ENCODE data around the gene RUNDC1.
"Not testable (repeated sequence)": the region's sequence is repeated elsewhere in the genome, so short reads cannot be mapped to it uniquely, and the experiment has no call there.

RUNDC1 gene

DNA sequence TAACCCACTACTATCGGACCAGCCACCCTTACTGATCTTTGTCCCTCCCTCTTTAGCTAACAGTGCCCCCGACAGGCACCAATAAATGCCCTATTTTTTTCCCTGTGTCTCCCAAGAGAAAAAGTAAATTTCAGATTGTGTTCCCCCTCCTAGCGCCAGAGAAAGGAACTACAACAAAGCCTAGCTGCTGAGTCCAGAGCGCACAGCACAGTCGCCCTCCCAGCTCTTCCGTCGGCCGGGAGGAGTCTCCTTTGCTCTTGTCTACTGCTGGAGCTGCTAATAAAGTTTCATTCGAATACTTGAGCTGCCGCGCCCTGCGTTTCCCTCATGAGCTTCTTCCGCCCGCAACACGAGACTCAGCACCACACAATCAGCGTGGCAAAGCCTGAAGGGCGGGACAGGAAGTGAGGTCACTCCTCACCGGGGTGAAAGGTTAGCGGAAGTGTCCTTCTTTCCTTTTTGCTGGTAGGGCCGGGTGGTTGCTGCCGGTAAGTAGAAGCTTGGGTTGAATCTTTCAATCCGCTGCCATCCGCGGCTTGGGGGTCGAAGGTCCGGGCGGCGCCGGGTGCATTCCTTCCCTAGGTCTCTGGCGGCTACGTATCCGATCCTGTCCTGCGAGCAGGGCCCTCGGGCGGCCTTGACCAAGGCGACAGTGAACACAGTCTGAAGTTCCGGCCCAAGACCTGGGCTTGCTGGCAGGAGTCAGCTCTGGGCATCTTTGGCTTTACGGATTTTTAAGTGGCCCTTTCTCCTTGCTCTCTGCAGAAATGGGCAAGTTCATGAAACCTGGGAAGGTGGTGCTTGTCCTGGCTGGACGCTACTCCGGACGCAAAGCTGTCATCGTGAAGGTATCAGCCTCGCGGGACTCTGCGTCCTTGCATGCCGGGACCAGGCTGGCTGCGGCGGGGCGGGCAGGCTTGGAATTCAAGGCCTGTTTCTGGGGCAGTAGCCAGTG, 17.9 kb downstream of the RUNDC1 start, which contains the start of gene RPL27:
Gene RPL27 (plus strand): TSS at position 436 of the 955 bp plus-strand sequence. CDS start 332 bp downstream, at position 768.
- peak; percentile 100 for DNase-seq (ENCODE audit: low read depth, low spot score)
- peak within 1 kb of the TSS; percentile 100 for H3K9ac ChIP-seq (ENCODE audit: insufficient read length)
- H3K36me3 ChIP-seq (ENCODE audit: insufficient read depth, low read length): peaks cover 48% of the 10 kb centered on the region
- TF ChIP-seq EZH2 (IDR thresholded peaks at IDR 0.05) (no peak), POLR2AphosphoS5 (IDR thresholded peaks at IDR 0.05; ENCODE audit: borderline replicate concordance, low read depth, low read length) (peak; percentile 96)
- peak within 1 kb of the TSS; percentile 96 for H3K27ac ChIP-seq
- no peaks in the 10 kb centered on the region for H3K9me3 ChIP-seq (ENCODE audit: low read depth, low read length)
- H3K4me3 ChIP-seq: peak within 1 kb of the TSS; percentile 99

DNA sequence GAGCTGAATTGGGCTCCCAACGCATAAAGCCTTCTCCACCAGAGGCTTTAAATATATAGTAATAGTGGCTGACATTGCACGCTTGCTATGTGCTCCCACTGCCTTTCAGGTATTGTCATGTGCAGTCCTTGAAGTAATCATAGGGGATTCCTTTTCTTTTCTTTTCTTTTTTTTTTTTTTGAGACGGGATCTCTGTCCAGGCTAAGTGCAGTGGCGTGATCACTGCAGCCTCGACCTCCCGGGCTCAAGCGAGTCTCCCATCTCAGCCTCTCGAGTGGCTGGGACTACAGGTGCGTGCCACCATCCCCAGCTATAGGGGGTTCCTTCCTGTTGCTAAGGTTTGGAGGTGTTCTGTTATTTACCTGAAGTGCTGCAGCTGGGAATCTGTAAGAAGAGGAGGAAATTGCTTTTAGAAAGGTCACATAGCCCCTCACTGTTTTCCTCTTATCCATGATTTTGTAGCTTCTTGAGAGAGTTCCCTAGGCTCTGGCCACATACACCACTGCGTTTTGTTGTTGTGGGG, 18.7 kb downstream of the RUNDC1 start:
- Histone ChIP-seq H3K36me3 (ENCODE audit: insufficient read depth, low read length) (peaks cover 54% of the 10 kb centered on the region), H3K4me3 (peak overlapping the region; percentile 99), H3K9ac (ENCODE audit: insufficient read length) (peak overlapping the region; percentile 100), H3K27ac (peak overlapping the region; percentile 96), H3K9me3 (ENCODE audit: low read depth, low read length) (no peaks in the 10 kb centered on the region)
- TF ChIP-seq FOXP2 (optimal IDR thresholded peaks at IDR 0.05; ENCODE audit: control extremely low read depth, extremely low read length, insufficient read depth) (no peak), EZH2 (IDR thresholded peaks at IDR 0.05) (no peak), POLR2AphosphoS5 (IDR thresholded peaks at IDR 0.05; ENCODE audit: borderline replicate concordance, low read depth, low read length) (no peak)
- DNase-seq (ENCODE audit: low read depth, low spot score): no peak

DNA sequence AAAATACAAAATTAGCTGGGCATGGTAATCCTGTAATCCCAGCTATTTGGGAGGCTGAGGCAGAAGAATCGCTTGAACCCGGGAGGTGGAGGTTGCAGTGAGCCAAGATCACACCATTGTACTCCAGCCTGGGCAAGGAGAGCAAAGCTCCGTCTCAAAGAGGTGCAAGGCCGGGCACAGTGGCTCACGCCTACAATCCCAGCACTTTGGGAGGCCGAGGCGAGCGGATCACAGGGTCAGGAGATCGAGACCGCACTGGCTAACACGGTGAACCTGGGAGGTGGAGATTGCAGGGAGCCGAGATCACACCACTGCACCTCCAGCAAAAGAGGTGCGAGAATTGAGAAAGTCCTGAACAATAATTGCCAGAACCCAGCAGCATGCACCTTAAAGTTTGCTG, 20.5 kb downstream of the RUNDC1 start:
- Histone ChIP-seq H3K36me3 (ENCODE audit: insufficient read depth, low read length) (peaks cover 58% of the 10 kb centered on the region), H3K27ac (peak overlapping the region; percentile 67)

DNA sequence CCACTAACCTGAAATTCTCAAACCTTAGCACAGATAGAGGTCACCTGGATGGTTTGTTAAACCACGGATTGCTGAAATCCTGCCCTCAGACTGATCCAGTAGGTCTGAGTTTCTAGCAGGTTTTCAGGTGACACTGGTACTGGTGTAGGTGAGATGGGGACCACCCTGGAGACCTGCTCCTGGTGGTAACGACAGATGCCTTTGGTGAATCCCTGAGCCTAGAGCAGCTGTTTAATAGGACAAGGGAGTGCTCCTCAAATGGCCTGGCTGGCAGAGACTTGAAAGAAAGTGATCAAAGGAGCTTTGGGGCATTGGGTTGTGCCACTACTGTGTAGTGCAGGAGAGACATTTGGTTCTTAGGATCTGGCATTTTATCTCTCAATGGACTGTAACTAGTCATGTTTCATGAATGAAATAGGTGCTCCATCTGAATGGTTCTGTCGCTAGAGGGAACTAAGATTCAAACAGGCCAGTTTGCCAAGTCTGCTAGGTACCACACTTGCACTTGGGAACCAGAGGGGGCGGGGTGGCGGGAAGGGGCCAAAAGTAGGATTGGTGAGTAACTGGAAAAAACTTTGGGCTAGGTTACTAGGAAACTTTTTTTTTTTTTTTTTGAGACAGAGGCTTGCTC, 23.3 kb downstream of the RUNDC1 start:
- H3K36me3 ChIP-seq (ENCODE audit: insufficient read depth, low read length): peaks cover 56% of the 10 kb centered on the region
- H3K9me3 ChIP-seq (ENCODE audit: low read depth, low read length): no peaks in the 10 kb centered on the region
- 0 out of 2 replicates have a peak overlapping the region, but pooled peaks have one; percentile 42 for H3K27ac ChIP-seq
- no peak for DNase-seq (ENCODE audit: low read depth, low spot score)
- H3K9ac ChIP-seq (ENCODE audit: insufficient read length): no peak overlapping the region
- TF ChIP-seq POLR2AphosphoS5 (IDR thresholded peaks at IDR 0.05; ENCODE audit: borderline replicate concordance, low read depth, low read length) (peak; percentile 40; the same call in 1 of the 2 replicates), FOXP2 (optimal IDR thresholded peaks at IDR 0.05; ENCODE audit: control extremely low read depth, extremely low read length, insufficient read depth) (no peak), EZH2 (IDR thresholded peaks at IDR 0.05) (no peak)
- H3K4me3 ChIP-seq: no peak overlapping the region

More for the DNA sequence above, 20.5 kb downstream of the RUNDC1 start:
- peak overlapping the region; percentile 26 for H3K9ac ChIP-seq (ENCODE audit: insufficient read length)
- not testable (repeated sequence) for DNase-seq (ENCODE audit: low read depth, low spot score); H3K4me3 ChIP-seq; H3K9me3 ChIP-seq (ENCODE audit: low read depth, low read length)

DNA sequence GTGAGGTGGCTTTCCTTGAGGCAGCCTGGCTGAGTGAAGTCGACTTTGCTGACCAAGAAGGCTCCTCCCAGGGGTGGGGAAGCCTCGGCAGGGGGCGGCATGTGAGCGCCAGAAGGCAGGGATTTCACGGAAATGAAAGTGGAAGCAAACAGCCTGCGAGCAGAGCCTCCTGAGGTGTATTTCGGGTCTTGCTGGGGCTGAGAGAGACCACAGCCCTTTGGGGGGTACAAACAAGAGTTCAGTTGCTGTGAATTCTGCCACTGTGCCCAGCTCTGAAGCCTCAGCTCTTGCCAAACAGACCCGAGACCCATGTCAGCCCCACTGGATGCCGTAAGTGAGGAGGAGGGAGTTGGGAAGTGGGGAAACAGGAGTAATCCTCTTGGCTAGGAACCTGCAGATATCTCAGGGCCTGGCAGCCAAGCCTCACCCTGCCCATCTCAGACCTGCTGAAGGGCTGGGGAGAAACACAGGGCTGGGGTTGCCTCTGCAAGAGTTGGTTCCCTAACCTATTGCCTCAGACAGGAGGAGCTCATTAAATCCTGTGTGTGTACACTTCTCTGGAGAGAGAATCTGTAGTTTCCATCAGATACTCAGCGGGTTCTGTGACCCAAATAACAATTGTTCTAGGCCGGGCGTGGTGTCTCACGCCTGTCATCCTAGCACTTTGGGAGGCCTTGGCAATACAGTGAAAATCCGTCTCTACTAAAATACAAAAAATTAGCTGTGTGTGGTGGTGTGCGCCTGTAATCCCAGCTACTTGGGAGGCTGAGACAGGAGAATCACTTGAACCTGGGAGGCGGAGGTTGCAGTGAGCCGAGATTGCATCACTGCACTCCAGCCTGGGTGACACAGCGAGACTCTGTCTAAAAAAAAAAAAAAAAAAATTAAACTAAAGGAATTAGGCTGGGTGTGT, 26.5 kb downstream of the RUNDC1 start, which contains the start of gene IFI35:
Gene IFI35 (plus strand): TSS at position 146 of the 913 bp plus-strand sequence. CDS start 164 bp downstream, at position 310.
- peaks cover 24% of the 10 kb centered on the region for H3K36me3 ChIP-seq (ENCODE audit: insufficient read depth, low read length)
- no peak for TF ChIP-seq EZH2 (IDR thresholded peaks at IDR 0.05)
- no peak for TF ChIP-seq POLR2AphosphoS5 (IDR thresholded peaks at IDR 0.05; ENCODE audit: borderline replicate concordance, low read depth, low read length)
- TF ChIP-seq FOXP2 (optimal IDR thresholded peaks at IDR 0.05; ENCODE audit: control extremely low read depth, extremely low read length, insufficient read depth): no peak
- H3K4me3 ChIP-seq: peak within 1 kb of the TSS; percentile 83
- H3K27ac ChIP-seq: peak within 1 kb of the TSS; percentile 89
- no peaks in the 10 kb centered on the region for H3K9me3 ChIP-seq (ENCODE audit: low read depth, low read length)
- H3K9ac ChIP-seq (ENCODE audit: insufficient read length): peak within 1 kb of the TSS; percentile 83
- no peak for DNase-seq (ENCODE audit: low read depth, low spot score)

DNA sequence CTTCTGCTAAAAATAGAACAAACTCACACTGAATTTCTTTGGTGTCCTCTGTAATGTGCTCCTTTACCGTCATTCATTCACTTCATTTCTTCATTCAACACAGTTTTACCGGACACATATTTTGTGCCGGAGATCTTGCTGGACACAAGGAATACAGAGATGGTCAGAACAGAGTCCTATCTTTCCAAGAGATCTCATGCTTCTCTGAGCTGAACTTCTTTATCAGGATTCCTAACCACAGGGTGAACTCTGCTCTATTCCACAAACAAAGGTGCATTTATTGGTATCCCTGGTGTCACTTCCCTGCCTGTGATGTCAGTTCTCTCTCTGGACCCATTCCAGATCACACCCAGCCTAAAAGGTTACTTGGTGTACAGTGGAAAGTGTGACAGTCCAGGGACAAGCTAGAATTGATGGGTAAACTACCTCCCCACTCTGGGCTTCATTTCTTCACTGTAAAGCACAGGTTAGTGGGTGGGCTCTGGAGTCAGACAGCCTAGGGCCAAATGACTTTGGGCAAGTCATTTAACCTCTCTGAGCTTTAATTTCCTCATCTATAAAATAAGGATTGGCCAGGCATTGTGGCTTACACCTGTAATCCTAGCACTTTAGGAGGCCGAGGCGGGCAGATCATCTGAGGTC, 30.4 kb downstream of the RUNDC1 start:
- Histone ChIP-seq H3K9ac (ENCODE audit: insufficient read length) (no peak overlapping the region), H3K36me3 (ENCODE audit: insufficient read depth, low read length) (no peaks in the 10 kb centered on the region), H3K4me3 (no peak overlapping the region), H3K27ac (no peak overlapping the region), H3K9me3 (ENCODE audit: low read depth, low read length) (no peaks in the 10 kb centered on the region)
- TF ChIP-seq FOXP2 (optimal IDR thresholded peaks at IDR 0.05; ENCODE audit: control extremely low read depth, extremely low read length, insufficient read depth): no peak
- no peak for TF ChIP-seq POLR2AphosphoS5 (IDR thresholded peaks at IDR 0.05; ENCODE audit: borderline replicate concordance, low read depth, low read length)
- TF ChIP-seq EZH2 (IDR thresholded peaks at IDR 0.05): no peak
- no peak for DNase-seq (ENCODE audit: low read depth, low spot score)

DNA sequence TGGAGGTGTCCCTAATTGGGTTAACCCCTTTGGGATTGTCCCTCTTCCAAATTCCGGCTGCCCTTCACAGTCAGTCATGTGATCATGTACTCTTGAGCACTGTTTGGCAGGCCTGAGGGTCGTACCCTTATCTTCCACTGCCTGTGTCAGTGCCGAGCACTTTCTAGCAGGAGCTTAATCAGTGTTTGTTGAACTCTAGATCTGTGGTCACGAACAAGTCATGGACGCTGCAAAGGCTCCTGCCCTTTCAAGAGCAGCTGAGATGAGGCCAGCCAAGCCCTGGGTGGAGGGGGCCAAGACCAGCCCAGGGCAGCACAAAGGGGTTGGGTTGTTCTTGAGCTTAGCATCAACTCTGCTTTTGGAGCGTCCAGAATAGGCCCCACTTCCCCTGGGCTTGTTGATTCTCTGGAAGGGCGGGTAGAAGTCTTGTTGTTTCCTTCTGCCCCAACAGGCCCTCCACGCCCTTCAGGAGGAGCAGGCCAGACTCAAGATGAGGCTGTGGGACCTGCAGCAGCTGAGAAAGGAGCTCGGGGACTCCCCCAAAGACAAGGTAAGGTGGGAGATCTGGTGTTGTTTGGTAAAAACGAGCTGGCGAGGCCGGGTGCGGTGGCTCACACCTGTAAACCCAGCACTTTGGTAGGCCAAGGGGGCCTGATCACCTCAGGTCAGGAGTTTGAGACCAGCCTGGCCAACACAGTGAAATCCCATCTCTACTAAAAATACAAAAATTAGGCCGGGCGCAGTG, 31.5 kb downstream of the RUNDC1 start:
- Histone ChIP-seq H3K36me3 (ENCODE audit: insufficient read depth, low read length) (no peaks in the 10 kb centered on the region), H3K4me3 (no peak overlapping the region), H3K9ac (ENCODE audit: insufficient read length) (no peak overlapping the region), H3K27ac (no peak overlapping the region), H3K9me3 (ENCODE audit: low read depth, low read length) (no peaks in the 10 kb centered on the region)
- no peak for TF ChIP-seq POLR2AphosphoS5 (IDR thresholded peaks at IDR 0.05; ENCODE audit: borderline replicate concordance, low read depth, low read length)
- no peak for TF ChIP-seq FOXP2 (optimal IDR thresholded peaks at IDR 0.05; ENCODE audit: control extremely low read depth, extremely low read length, insufficient read depth)
- TF ChIP-seq EZH2 (IDR thresholded peaks at IDR 0.05): no peak
- no peak for DNase-seq (ENCODE audit: low read depth, low spot score)
